Embryonic facial prominence (tissue), 1 donor: ENCODE data around the gene PRICKLE2.
A peak's percentile ranks its signal among the peaks of the same experiment; 100 is the strongest.

ENCODE experiments used
- DNase-seq: peaks from one replicate; pipeline ENCODE4 v3.0.0-alpha.2; 2016; ENCODE audit errors: extremely low spot score

Gene PRICKLE2

GRCh38 chr3:64253689-64254088, 28.4 kb upstream of the PRICKLE2 start:
- DNase-seq, result no peak

DNA sequence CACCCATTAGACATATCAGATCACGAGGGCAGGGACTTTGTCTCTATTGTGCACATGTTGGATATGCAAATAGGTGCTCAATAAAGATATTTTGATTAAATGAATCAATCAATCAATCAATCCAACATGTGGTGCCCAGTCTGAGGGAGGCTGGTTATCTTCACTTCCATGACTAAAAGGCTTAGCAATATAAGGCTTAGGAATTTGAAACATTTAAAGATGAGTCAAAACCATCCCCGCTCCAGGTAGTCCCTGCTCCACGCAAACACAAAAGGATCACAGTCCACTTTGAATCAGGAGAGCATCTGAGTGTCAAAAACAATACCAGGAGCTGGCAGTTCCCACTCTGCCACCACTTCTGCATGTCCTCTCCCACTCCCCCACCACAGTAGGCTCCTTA, 25.8 kb upstream of the PRICKLE2 start:
- no peak for DNase-seq

DNA sequence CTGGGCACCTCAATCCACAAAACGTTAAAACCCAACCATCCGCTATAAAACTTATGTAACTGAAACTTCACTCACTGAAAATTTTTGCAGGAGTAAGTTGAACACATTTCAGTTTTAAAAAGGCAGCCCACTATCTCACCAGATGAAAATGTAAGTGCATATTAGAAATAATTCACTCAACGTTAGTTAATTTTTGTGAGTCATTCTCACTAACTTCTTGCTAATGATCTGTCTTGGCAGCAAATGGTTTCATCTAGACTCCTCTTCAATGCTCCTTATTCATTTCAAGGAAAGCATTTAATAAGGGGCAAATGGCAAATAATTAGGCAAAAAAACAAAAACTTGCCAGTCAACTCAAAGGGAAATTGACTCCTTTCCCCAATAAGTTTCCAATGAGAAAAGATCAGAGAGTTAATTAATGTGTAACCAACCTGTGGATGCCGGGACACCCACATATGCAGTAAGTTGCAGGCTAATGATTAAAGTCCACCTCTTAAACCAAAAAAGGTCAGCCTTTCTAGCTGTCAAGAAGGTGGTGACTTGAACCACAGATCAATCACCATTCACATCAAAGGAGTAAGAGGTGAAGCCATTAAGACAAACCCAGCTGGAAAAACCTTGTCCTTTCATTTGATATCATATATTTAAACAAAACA, 22.9 kb upstream of the PRICKLE2 start:
- DNase-seq, result no peak

DNA sequence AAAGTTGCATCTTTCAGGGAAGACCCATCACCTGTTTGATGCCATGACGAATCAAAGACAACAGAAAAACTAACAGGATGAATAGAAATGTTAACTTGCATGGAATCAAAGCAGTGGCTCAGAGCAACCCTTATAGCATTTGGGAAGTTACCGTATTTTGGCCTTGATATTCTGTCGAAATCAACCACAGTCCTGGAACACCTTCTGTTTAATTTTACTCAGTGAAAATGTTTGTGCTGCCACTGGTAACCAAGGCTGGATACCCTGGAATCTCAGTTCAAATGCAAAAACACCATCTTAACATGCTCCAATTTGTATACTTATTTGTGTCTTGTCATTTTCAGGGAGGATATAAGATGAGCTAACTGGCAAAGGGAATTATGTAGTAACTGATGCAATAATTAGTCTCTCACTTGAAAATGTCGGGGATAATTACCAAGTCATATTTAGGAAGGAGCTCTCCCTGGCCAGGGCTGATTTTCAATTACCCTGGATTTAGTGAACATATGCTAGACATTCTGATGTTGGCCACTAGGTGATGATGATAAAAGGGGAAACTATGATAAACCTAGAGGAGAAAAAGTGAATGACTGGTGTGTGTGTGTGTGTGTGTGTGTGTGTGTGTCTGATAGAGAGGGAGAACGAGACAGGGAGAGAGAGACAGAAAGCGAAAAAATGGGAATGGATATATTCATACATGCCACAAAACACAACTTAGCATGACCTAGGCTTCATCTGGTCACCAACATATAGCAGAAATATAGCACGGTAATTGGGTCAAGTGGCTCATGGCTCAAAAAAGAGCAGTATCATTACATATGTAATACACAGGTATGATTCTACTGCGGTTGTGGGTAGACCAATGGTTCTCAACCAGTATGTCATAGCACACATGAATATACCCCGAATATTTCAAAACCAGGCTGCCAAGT, 19.0 kb upstream of the PRICKLE2 start:
- DNase-seq, result no peak

- DNase-seq, result no peak
These were observed 17.2 kb upstream of the PRICKLE2 start for GRCh38 chr3:64242435-64242834.

DNA sequence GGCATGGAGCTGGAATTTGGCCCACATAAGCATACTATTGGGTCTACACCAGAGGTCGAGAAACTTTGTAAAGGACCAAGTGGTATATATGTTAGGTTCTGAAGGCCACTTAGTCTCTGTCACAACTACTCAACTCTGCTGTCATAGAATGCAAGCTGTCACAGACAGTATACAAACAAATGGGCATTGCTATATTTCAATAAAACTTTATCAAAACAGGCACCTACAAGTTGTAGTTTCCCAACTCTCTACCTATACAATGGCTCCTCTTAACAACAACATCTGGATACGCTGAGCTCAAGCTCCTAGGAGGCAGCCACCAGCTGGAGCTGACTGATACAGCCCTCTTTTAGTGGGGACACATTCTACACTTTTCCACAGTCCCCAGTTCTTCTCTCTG, 15.7 kb upstream of the PRICKLE2 start:
- DNase-seq, result no peak

DNA sequence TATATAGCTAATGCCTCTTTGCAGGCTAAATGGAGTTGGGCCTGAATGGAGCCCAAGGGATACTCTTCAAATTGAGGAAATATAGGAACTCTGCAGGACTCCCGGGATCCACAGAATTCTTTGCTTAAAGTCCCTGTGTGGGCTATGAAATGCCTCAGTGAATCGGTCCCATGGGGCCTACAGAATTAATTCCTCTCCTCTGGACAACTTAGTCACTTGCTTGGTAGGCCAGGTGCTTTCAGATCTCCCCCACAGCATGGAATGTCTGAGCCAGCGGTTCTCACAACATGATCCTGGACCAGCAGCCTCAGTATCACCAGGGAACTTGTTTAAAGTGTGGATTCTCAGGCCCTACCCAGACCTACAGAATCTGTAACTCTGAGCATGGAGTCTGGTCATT, 15.1 kb upstream of the PRICKLE2 start:
- DNase-seq, result no peak

- DNase-seq, result no peak
These were observed 14.6 kb upstream of the PRICKLE2 start for GRCh38 chr3:64239841-64240240.

- DNase-seq, result peak; percentile 42
These were observed 13.9 kb upstream of the PRICKLE2 start for GRCh38 chr3:64238971-64239667.

GRCh38 chr3:64237083-64237482, 11.8 kb upstream of the PRICKLE2 start:
- DNase-seq, result no peak

GRCh38 chr3:64235605-64236004, 10.3 kb upstream of the PRICKLE2 start:
- no peak for DNase-seq

DNA sequence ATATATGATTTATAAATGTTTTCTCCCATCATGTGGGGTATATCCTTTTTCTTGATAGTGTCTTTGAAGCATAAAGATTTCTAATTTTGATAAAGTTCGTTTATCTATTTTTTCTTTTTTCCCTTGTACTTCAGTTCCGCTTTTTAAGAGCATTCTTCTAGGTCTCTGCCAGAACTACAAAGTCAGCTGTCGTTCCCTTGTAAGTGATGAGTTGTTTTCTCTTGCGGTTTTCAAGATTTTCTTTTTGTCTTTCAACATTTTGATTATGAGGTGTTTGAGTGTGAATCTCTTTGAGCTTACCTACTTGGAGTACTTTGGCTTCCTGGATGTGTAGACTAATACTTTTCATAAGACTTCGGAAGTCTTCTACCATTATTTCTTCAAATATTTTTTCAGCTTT, 9.3 kb upstream of the PRICKLE2 start:
- no peak for DNase-seq

DNA sequence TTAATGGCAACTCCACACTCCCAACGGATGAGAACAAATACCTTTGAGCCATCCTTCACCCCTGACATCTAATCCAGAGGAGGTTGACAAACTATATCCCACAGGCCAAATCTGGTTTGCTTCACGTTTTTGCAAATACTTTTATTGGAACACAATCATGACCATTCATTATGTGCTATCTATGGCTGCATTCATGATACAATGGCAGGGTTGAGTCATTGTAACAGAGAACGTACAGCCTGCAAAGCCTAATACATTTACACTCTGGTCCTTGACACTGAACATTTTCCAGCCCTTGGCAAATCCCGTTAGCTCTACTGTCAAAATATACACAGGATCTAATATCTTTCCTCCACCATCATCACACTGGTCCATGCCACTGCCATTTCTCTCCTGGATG, 7.6 kb upstream of the PRICKLE2 start:
- no peak for DNase-seq

DNA sequence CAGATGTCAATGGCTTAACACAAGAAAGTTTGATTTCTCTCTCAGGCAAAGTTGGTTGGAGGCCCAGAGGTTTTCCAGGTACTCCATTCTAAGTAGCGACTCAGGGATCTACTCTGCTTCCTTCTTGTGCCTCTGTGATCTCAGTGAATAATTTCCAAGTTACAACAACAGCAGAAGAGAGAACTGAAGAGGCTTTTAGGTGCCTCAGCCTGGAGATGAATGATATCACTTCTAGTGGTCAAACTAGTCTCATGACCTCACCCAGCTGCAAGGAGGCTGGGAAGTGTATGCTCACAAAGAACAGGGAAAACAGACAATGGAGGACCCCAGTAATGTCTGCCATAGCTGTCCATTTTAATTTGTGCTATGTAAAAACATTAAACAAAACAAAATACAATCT, 4.6 kb upstream of the PRICKLE2 start:
- no peak for DNase-seq

- no peak for DNase-seq
These were observed 2.8 kb upstream of the PRICKLE2 start for GRCh38 chr3:64228110-64228509.

DNA sequence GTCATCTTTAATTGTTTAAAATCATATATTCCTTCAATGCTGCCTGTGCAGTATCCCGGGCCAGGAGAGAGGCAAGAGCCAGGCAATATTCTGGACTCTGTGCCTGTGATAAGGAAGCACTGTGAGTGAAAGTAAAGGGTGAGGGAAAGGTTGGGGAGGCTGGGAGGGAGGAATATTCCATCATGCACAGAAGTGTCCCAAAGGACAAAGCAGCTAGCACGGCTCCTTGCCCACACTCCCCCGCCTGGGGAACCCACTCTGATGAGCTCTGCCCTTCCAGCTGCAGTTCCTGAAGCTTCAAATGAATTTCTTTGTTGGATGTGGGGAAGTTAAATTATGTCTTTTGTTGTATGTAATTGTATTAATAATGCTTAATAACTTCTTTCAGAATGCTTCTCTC, 1.5 kb upstream of the PRICKLE2 start:
- no peak for DNase-seq

DNA sequence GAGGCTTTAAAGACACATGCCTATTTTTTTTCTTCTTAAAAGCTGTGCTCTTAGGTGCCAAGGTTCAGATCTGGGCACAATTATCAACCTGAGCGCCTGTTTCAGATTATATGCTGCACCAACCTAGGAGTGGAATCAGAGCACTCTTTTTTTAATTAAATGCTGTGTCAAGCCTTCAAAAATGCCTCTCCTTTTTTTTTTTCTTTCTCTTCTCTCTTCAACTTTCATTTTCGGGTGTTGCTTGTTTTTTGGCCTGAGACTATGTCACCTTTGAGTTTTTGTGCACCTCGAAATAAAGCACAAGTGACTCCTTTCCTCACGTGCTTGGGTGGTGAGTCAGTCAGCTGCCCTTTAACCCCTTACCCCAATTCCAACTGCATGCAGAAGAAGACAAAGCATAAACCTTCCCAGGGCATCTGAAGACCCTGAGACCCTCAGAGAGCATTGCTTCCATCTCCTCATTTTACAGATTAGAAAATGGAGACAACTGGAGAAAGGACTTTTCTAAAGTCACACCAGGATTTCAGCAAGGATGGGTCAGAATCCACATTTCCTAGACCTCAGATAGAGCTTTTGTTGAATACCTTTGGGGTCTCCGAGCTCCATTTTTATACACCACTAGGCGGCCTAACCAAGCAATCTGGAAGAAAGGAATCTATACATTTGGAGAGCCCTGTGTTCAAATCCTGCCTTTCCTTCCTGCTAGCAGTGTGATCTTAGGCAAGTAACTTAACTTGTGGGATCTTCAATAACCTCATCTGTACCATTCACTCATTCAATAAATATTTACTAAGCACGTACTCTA, 631 bp upstream of the PRICKLE2 start:
- no peak for DNase-seq

DNA sequence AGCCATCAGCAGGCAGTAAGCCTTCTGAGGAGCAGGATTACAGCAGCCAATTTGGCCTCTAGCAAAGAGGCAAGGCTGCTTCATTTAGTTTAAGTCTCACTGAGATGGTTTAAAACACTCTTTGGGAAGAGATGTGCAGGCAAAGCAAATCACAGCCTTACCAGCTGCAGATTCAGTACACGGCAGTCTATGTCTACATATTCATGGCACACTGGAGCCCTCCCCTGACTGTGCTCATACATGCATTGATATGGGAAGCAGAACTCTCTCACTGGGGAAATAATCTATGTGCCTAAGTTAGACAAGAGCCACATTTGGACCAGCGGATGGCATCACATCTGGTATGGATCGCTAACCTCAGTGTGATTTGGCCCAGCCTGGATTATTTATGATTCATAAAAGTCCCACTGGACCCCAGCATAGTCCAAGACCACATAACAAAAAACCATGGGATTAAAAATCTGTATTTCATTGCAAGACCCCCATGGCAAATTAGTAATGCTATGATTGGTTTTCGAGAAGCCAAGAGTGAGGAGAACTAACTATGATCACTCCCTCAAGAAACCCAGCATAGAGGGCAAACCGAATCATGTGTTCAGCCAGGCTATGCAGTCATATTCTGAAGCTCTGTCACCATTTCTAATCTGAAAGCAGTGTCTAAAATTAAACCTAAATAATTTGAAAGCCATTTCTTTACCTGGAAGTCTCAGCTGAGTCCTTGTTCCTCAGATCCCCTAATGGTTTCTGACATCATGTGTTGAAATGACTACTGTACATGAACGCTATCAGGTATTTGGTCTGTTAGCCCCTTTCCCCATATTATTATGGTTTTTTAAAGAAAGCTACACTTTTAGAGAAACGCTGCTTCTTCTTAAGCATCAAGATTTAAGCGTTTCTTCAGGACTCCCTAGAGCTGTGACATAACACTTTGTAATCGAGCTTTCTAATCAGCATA, 1.2 kb downstream of the PRICKLE2 start:
- no peak for DNase-seq

DNA sequence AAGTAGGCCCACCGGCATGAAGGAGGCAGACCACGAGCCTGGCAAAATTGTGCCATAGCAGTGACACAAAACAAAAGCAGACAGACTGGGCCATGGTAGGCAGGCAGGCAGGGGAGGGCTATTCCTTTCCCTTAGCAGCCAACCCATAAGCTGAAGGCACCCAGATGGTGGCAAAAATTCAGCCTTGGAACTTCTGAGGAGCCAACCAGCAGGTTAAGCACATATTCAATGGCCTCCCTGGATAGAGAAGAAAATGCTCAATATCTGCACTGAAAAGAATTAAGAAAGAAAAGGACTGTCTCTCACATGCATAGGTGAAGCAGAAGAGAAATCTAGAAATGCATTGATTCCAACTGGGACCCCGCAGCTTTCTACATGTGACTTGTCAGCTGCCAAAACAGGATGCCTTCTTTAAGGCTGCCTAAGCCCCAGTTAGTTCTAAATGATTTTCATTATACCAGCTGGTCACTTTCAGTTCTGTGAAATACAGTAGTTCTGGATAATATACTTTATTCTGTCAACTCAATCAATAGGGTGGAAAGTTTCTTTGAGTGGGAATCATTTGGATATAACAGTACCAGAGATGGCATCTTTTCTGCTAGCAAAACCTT, 2.7 kb downstream of the PRICKLE2 start:
- no peak for DNase-seq

- DNase-seq, result no peak
These were observed 3.6 kb downstream of the PRICKLE2 start for GRCh38 chr3:64221571-64222257.
